Fibroblast of mammary gland (primary cell): Measurements from ENCODE around the gene BICRAL.

Source experiments
- DNase-seq: peaks from one replicate; pipeline ENCODE4 v3.0.0-alpha.2; 2010; ENCODE audit warnings: low read depth
- H3K4me3 ChIP-seq: 2 replicates; pipeline ENCODE4 v1.5.1; 2011; ENCODE audit warnings: low read depth, mild to moderate bottlenecking, low read length, moderate library complexity; ENCODE audit not compliant: control insufficient read depth
- CTCF ChIP-seq: conservative IDR thresholded peaks from 2 replicates; pipeline ENCODE4 v1.5.1; 2011; ENCODE audit warnings: low read depth, low read length, inconsistent platforms; ENCODE audit not compliant: control insufficient read depth, insufficient read depth

The BICRAL gene

GRCh38 chr6:42778122-42778521, 3.7 kb upstream of the BICRAL start:
- no peak overlapping the region for H3K4me3 ChIP-seq
- no peak for DNase-seq
- no peak for TF ChIP-seq CTCF

GRCh38 chr6:42779521-42779920, 2.3 kb upstream of the BICRAL start:
- DNase-seq: no peak
- H3K4me3 ChIP-seq: no peak overlapping the region
- TF ChIP-seq CTCF: no peak

GRCh38 chr6:42781546-42781795, 381 bp upstream of the BICRAL start:
- H3K4me3 ChIP-seq: peak overlapping the region; percentile 41
- no peak for TF ChIP-seq CTCF
- DNase-seq: peak; percentile 39

GRCh38 chr6:42782689-42783176, 881 bp downstream of the BICRAL start:
- H3K4me3 ChIP-seq: peak overlapping the region; percentile 78
- DNase-seq: peak; percentile 89
- no peak for TF ChIP-seq CTCF

GRCh38 chr6:42783177-42783875, 1.5 kb downstream of the BICRAL start:
- TF ChIP-seq CTCF: no peak
- peak; percentile 63 for DNase-seq
- peak overlapping the region; percentile 78 for H3K4me3 ChIP-seq

- DNase-seq: peak; percentile 14
- peak overlapping the region; percentile 78 for H3K4me3 ChIP-seq
These were observed 2.2 kb downstream of the BICRAL start for GRCh38 chr6:42783876-42784642.

More at GRCh38 chr6:42783876-42784642, 2.2 kb downstream of the BICRAL start:
- no peak for TF ChIP-seq CTCF
